GM18517 (cell line): ENCODE results near the gene UBE3B.
"Not testable (repeated sequence)": the region's sequence is repeated elsewhere in the genome, so short reads cannot be mapped to it uniquely, and the experiment has no call there.

Source experiments
- ATAC-seq: cut with Tn5 transposase; IDR thresholded peaks from one replicate; pipeline ENCODE4 v1.9.1; 2021; ENCODE audit warnings: mild to moderate bottlenecking, moderate library complexity; ENCODE audit not compliant: unreplicated experiment

UBE3B gene

DNA sequence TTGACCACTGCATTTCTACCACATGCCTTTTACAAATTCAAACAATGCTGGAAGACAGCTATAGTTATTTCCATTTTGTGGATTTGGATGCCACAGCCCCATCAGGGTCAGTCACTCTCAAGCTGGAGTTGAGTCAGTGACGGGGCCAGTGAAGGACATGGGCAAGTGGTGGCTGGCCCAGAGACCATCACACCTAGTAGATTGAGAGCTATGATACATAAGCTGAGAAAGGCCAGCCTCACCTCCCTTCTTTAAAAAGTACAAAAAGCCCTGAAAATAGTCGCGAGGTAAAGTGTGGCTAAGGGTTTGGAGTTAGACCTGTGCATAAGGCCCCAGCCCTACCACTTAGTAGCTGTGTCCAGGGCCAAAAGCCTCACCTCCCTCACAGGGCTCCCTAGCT lies 4.4 kb upstream of the UBE3B start:
- no peak for ATAC-seq

GRCh38 chr12:109473526-109474270 lies 3.7 kb upstream of the UBE3B start:
- ATAC-seq: not testable (repeated sequence)

- no peak for ATAC-seq
Observed at GRCh38 chr12:109475121-109475520, 2.3 kb upstream of the UBE3B start.

DNA sequence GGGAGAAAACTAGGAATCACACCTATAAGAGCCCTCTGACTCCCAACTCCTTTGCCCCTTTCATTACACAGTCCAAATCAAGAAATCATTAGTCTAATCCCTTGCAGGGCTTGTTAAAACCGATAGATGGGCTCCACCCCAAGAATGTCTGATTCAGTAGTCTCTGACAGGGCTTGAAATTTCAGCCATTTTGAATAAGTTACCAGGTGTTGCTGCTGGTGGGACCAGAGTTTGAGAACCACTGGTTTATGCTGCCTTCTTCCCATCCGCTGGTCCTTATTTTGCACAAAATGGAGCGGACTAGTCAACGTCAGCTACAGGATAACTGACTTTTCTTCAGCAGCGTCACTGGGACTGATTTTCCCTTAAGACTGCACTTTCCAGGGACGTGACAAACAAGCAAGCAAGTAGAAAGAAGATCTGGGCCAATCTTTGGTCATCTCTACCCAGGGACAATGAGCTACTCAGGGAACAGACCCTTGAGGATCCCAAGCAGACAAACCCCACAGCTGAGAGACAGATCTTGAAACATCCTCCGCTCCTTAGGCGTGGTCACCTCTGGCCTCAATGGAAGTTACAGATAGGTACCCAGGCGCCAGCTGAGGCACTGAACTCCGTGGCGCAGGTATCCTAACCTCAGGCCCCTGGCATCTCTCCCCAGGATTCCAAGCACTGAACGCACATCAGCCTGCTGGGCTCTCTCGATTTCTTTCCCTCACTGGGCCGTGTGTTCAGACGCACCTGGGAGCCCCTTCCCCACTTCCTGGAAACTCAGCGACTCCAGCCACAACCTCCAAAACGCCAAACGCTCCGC lies 1.2 kb upstream of the UBE3B start:
- ATAC-seq: no peak

- no peak for ATAC-seq
Observed at GRCh38 chr12:109476807-109477184, 638 bp upstream of the UBE3B start.

DNA sequence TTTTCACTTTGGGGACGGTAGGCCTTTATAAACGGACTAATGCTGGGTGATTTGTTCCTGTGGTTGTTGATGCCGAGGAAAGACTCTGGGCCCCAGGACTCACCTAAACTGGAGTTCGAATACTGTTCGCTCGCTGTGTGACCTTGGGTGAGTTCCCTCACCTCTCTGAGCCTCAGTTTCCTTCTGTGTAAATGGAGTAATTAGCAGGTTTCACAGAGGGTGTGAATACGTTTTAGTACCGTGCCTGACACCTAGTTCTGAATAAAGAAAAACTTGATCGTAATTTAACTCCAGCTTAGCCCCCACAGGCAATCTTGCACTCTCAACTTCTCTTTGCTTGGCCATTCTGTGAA lies 505 bp downstream of the UBE3B start:
- no peak for ATAC-seq

DNA sequence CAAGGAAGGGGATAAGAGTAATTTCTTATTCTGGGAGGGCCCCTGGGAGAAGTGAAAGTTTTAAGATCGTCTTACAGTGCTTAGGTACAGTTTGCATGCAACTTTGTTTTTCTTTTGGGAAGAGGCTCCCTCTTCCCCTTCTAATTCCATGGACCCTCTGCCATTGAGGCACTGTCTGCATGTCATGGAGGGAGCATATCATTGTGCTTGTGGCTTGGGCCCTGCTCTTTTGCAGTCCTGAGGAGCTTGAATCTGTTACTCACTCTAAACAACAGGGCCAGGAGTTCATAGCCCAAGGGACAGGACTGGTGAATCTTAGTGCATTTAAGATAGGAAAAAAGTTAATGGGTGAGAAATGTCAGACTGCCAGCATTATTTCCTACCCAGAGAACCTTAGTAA lies 2.3 kb downstream of the UBE3B start:
- ATAC-seq: no peak

GRCh38 chr12:109480356-109480755 lies 2.9 kb downstream of the UBE3B start:
- ATAC-seq: no peak

DNA sequence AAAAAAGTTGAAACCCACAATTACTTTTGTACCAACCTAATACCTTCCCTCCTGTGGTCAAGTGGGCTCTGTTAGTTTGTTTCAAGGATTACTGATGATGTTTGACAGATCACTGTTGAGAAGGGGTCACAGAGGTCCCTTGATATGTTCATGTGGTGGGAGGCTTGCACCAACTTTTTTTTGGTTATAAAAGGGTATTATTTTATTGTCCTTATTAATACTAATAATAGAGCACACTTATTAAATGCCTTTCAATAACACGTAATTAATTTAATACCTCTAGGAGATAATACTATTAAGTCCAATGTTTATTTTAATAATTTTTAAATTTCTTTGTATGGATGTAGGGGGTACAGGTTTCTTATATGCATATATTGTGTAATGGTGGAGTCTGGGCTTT lies 4.4 kb downstream of the UBE3B start:
- ATAC-seq: no peak

DNA sequence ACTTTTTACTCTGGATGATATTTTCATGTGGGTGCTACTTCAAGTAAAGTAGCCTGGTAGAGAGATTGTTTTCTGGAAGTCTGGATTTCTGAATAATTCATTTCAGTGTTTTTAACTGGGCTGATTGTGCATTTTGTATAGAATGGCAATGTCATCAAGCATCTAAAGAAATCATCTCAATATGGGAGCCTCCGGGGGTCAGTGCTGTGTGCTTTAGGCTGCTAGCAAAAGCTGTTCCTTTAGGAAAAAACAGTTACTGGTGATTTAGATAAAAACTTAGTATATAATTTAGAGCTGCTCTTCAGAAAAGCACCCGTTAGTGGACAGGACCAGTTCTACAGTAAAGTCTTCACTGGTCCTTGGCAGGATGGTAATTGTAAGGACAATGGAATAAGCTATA lies 5.1 kb downstream of the UBE3B start:
- no peak for ATAC-seq

GRCh38 chr12:109482894-109483293 lies 5.5 kb downstream of the UBE3B start:
- ATAC-seq: no peak

DNA sequence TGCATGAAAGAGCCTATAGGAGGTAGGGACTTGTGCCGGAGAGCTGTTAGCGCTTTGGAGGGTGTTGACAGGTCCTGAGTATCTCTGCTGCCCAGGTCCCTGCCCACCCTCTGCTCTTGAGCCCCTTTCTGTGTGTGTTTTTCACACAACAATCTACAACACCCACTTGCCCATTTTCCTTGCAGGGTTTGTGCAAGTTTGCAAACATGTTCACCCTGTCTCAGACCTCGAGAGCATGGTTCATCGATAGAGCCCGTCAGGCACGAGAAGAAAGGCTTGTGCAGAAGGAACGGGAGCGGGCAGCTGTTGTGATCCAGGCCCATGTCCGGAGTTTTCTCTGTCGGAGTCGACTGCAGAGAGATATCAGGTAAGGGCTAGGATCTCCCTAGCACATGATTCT lies 5.9 kb downstream of the UBE3B start:
- ATAC-seq: no peak

GRCh38 chr12:109485201-109485600 lies 7.8 kb downstream of the UBE3B start:
- ATAC-seq: no peak

DNA sequence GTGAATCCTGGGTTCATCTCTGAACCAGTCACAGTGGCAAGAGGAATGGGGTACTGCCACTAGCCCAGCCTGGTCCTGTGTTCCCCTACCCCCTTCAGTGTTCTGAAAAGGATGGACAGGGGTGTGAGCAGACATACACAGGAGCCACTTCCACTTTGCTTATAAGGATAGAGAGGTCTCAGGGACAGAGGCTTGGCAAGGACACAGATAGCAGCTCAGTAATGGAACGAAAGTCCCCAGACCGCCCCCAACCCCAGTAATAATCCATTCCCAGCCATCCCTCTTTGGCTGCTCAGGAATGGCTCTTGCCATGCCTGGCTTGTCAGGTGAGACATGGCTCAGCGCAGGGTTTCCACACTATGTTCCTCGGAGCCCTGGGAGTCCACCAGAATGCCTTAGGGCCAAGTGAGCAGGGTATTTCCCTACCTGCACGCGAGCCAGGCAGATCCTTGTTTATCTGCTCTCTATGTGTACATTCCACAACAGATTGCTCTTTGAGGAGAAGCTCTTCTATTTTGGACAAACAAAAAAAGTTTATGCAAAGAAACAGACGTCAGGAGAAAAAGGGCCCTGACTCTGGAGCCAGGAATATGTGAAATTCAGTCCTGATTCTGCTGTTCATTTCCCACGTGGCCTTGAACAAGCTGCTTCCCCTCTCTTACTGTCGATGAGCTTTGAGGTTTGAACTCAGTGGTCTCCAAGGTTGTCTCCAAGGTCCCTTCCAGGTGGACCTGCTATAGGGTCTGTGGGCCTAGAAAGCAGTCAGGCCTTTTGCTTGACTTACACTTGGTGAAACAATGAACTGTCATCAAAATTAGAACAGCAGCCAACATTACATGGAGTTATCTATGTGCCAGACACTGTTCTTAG lies 10.0 kb downstream of the UBE3B start:
- no peak for ATAC-seq

GRCh38 chr12:109488051-109488665 lies 10.7 kb downstream of the UBE3B start:
- no peak for ATAC-seq

DNA sequence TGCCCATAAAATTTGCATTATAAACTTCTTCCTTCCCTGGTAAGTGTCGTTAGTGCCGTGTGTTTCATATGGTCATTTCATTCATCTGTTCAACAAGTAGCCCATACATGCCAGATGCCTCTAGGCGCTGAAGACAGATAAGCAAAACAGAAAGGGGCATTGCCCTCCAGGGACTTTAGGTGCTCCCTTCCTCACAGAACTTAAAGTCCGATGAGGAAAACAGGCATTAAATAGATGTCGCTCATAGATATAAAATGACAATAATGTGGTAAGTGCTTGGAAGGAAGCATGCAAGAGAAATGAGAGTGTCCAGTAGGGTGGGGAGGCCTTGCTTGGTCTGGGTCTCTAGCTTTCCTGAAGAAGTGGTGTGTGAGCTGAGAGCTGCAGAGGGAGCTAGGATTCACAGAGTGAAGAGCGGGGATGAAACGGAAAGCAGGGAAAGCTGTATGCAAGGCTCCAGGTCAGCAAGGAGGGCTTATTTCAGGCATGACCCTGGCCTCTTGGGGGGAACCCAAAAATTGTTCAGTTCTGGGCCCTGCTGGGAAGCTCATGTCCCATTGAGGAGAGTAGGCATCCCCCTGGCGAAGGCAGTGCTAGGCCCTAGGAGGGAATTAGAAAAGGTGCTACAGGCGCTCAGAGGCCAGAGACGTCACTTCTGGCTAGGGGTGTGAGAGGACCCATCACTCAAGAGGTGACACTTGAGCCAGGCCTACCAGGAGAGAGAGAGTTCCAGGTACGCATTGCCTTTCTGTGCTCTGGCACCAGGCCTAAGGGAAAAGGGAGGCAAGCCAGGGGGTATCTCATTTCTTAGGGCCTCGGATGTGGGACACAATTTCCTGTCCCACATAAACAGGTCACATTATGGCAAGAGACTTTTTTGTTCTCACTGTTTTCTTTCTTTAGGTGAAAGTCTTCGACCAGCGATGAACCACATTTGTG lies 11.9 kb downstream of the UBE3B start:
- ATAC-seq: no peak

GRCh38 chr12:109489955-109490565 lies 12.6 kb downstream of the UBE3B start:
- ATAC-seq: no peak

- ATAC-seq: no peak
Observed at GRCh38 chr12:109491671-109492070, 14.2 kb downstream of the UBE3B start.

DNA sequence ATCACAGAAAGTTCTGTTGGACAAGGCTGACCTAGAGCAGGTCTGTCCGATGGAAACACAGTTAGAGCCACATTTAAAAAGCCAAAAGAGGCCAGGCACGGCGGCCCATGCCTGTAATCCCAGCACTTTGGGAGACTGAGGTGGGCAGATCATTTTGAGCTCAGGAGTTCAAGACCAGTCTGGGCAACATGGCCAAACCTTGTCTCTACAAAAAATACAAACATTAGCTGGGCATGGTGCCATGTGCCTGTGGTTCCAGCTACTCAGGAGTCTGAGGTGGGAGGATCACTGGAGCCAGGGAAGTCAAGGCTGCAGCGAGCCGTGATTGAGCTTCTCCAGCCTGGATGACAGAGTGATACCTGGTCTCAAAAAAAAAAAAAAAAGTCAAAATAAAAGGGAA lies 14.9 kb downstream of the UBE3B start:
- ATAC-seq: no peak

GRCh38 chr12:109493090-109493489 lies 15.7 kb downstream of the UBE3B start:
- ATAC-seq: no peak
